Transverse colon (tissue), 4 donors: ENCODE data around the gene ZER1. TPM values are rescaled to one million over a fixed set of nuclear protein-coding genes. Genes with fewer than 3 reads are reported as not detected.

Experiments used
- DNase-seq: peaks from one replicate; pipeline ENCODE4 v3.0.0-alpha.2; 2019
- H3K27ac ChIP-seq, 4 donors: fragments of 200-600 bp; sonication (generic); 2 replicates each; pipeline ENCODE4 v1.5.1; 2016 to 2018; ENCODE audit warnings: inconsistent platforms in 4 of 4
- H3K27me3 ChIP-seq: fragments of 200-600 bp; sonication (generic); 2 replicates; pipeline ENCODE4 v1.5.1; 2017; ENCODE audit warnings: inconsistent platforms
- H3K36me3 ChIP-seq, 4 donors: fragments of 200-600 bp; sonication (generic); 2 replicates each; pipeline ENCODE4 v1.5.1; 2017 to 2019; ENCODE audit warnings: inconsistent platforms in 4 of 4
- H3K4me1 ChIP-seq, 4 donors: fragments of 200-600 bp; sonication (generic); 2 replicates each; pipeline ENCODE4 v1.5.1; 2017 to 2020; ENCODE audit warnings: inconsistent platforms in 4 of 4
- H3K4me3 ChIP-seq, 4 donors: fragments of 200-600 bp; sonication (generic); 1 replicate in 1 of 4; 2 replicates in 3 of 4; pipeline versions ENCODE4 v1.5.1 to v1.6.1; 2017 to 2019; ENCODE audit warnings: inconsistent platforms in 4 of 4
- H3K9me3 ChIP-seq, 2 donors: fragments of 200-600 bp; sonication (generic); 2 replicates each; pipeline ENCODE4 v1.5.1; 2017 to 2019; ENCODE audit warnings: inconsistent platforms in 2 of 2
- EP300 ChIP-seq: sonication (generic); formaldehyde crosslinking; IDR thresholded peaks from one replicate; pipeline ENCODE4 v1.6.1; 2017; ENCODE audit warnings: antibody characterized with exemption, low read depth
- POLR2A ChIP-seq: fragments of 450-650 bp; IDR thresholded peaks from one replicate; pipeline ENCODE4 v1.6.1; 2016; ENCODE audit warnings: antibody characterized with exemption, mild to moderate bottlenecking, moderate library complexity
- POLR2AphosphoS5 ChIP-seq, 3 donors: sonication (generic); formaldehyde crosslinking; IDR thresholded peaks; one replicate each; pipeline ENCODE4 v1.6.1; 2016; ENCODE audit warnings: antibody characterized with exemption in 3 of 3
- WGBS, 2 donors: methylation state at CpG; one replicate each; pipeline ENCODE4 v1.1.5; 2018; ENCODE audit warnings: low coverage in 1 of 2; 5-methylcytosine and 5-hydroxymethylcytosine counted together
- in situ Hi-C, 4 donors: fragments of 200-750 bp; cut with MboI; loops; one replicate each; pipeline versions ENCODE4 v1.15.0 to v1.15.1; 2017; ENCODE audit warnings: low sequenced_read_pairs in 3 of 4, low pct_ligation_motif_present in 1 of 4, low pct_unique_long_range_greater_than_20kb in 1 of 4
- intact Hi-C: fragments of 100-400 bp; cut with DNase I; formaldehyde crosslinking; loops from one replicate; pipeline ENCODE4 v1.15.1; 2023; ENCODE audit warnings: low total_unique reads
- total RNA-seq, 4 donors: library from RNA; depleted of rRNA; stranded (reverse); fragments of >200 nt; gene quantifications; one replicate each; pipeline ENCODE4 v1.1.0, GENCODE V29; 2016
- TF ChIP-seq, protein P1 (sequence below), 5 experiments: fragments of 200-600 bp in 3 of 5; fragments of 450-650 bp in 2 of 5; sonication (generic) in 3 of 5; IDR thresholded peaks; 1 replicate in 2 of 5; 2 replicates in 3 of 5; pipeline ENCODE4 v1.5.1; 2016 to 2017; ENCODE audit warnings: antibody characterized with exemption in 5 of 5, inconsistent platforms in 3 of 5, mild to moderate bottlenecking in 2 of 5, moderate library complexity in 1 of 5

The ZER1 gene
- total RNA-seq, 4 donors from 2014 or later = 57.5 to 116 (median 73.8) TPM

DNA sequence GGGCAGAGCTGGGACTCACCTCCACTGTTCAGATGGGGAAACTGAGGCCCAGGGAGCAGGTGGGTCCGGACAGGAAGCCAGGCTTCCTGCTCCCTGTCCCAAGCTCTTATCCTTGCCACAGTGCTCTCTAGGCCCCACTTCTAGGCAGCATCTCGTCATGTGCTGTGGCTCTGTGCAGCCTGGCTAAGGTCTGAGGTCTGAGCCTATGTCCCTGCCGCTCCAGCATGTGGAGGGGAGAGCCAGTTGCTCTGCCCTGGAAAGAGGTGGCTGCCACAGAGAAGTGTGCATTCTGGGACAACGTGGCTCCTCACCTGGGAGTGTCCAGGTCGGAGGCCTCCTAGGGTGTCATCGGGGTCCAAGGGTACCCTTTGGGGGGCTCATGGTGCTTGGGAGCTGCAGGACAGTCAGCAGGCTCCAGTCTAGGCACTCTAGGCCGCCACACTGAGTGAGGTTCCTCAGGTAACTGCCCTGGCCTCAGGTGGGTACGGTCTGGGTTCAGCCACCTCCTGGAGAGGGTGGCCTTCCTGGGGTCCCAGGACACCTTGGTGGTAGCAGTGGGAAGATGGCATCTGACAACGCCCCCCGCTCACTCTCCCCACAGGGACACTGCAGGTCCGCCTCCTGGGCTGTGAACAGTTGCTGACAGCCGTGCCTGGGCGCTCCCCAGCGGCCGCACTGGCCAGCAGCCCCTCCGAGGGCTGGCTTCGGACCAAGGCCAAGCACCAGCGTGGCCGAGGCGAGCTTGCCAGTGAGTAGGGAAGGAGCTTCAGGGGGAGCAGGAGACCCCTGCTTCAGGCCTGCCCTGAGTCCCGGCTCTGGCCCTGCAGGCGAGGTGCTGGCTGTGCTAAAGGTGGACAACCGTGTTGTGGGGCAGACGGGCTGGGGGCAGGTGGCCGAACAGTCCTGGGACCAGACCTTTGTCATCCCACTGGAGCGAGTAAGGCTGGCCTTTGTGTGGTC, 59.0 kb downstream of the ZER1 start:
- H3K27me3 ChIP-seq = no peaks in the 10 kb centered on the region
- H3K4me1 ChIP-seq = no peaks in the 10 kb centered on the region
- no peaks in the 10 kb centered on the region for H3K36me3 ChIP-seq
- DNase-seq = no peak
- no peaks in the 10 kb centered on the region for H3K9me3 ChIP-seq
- in situ Hi-C loops = no loop called here
- no peak for TF ChIP-seq EP300
- TF ChIP-seq POLR2AphosphoS5 (IDR thresholded peaks at IDR 0.05) = no peak
- TF ChIP-seq POLR2A = no peak
- TF ChIP-seq, protein P1, sequence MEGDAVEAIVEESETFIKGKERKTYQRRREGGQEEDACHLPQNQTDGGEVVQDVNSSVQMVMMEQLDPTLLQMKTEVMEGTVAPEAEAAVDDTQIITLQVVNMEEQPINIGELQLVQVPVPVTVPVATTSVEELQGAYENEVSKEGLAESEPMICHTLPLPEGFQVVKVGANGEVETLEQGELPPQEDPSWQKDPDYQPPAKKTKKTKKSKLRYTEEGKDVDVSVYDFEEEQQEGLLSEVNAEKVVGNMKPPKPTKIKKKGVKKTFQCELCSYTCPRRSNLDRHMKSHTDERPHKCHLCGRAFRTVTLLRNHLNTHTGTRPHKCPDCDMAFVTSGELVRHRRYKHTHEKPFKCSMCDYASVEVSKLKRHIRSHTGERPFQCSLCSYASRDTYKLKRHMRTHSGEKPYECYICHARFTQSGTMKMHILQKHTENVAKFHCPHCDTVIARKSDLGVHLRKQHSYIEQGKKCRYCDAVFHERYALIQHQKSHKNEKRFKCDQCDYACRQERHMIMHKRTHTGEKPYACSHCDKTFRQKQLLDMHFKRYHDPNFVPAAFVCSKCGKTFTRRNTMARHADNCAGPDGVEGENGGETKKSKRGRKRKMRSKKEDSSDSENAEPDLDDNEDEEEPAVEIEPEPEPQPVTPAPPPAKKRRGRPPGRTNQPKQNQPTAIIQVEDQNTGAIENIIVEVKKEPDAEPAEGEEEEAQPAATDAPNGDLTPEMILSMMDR (IDR thresholded peaks at IDR 0.05) = no peak
- intact Hi-C loops = no loop called here
- H3K4me3 ChIP-seq = no peak overlapping the region
- H3K27ac ChIP-seq = no peak overlapping the region
- 92 to 100% methylated on average over 2 to 26 of the region's 26 CpGs for WGBS, 2 donors

DNA sequence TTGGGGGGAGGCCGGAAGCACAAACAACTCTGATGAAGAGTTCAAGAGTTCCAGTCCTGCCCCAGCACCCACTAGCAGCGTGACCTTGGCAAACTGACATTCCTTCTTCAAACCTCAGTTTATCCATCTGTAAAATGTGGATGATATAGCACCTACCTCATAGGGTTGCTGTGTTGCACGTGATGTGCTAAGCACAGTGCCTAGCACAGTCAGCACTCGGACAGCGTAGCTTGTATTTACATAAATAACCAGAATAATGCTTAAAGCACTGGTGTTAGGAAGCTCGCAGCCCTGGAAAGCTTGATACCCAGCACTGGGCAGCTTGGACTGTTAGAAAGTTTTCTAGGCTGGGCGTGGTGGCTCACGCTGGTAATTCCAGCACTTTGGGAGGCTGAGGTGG, 64.3 kb downstream of the ZER1 start:
- no peaks in the 10 kb centered on the region for H3K36me3 ChIP-seq
- no peak overlapping the region for H3K27ac ChIP-seq
- 93% methylated on average over 2 to 8 of the region's 8 CpGs for WGBS, 2 donors
- no peaks in the 10 kb centered on the region for H3K9me3 ChIP-seq
- DNase-seq = no peak
- TF ChIP-seq, protein P1 (IDR thresholded peaks at IDR 0.05) = no peak
- TF ChIP-seq EP300 = no peak
- no peak for TF ChIP-seq POLR2A
- no peak for TF ChIP-seq POLR2AphosphoS5 (IDR thresholded peaks at IDR 0.05)
- peaks cover 0 to 6% (median 5%) of the 10 kb centered on the region in 4 donors for H3K4me1 ChIP-seq
- intact Hi-C loops (no loop called here), in situ Hi-C loops (no loop called here)
- H3K27me3 ChIP-seq = no peaks in the 10 kb centered on the region
- H3K4me3 ChIP-seq = no peak overlapping the region

DNA sequence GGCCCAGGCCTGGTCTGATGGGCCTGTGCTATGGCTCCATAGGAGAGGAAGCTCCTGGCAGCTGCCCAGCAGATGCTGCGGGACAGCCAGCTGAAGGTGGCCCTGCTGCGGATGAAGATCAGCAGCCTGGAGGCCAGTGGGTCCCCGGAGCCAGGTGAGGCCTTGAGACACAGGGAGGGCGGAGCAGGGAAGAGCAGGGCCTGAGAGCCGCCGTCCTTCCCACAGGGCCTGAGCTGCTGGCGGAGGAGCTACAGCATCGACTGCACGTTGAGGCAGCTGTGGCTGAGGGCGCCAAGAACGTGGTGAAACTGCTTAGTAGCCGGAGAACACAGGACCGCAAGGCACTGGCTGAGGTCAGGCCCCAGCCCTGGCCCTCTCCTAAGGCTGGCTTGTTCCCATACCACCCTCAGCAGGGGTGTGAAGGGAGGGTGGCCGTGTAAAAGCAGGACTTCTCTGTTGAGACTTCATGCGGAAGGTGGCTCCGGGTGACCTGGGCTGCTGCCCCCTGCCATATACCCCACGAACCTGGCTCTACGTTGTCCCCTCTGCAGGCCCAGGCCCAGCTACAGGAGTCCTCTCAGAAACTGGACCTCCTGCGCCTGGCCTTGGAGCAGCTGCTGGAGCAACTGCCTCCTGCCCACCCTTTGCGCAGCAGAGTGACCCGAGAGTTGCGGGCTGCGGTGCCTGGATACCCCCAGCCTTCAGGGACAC, 64.9 kb downstream of the ZER1 start:
- no peak for TF ChIP-seq POLR2A
- TF ChIP-seq POLR2AphosphoS5 (IDR thresholded peaks at IDR 0.05) = no peak
- DNase-seq = no peak
- intact Hi-C loops (no loop called here), in situ Hi-C loops (no loop called here)
- Histone ChIP-seq H3K4me3 (no peak overlapping the region), H3K36me3 (no peaks in the 10 kb centered on the region), H3K27me3 (no peaks in the 10 kb centered on the region), H3K4me1 (peaks cover 0 to 10% (median 6%) of the 10 kb centered on the region in 4 donors), H3K27ac (no peak overlapping the region), H3K9me3 (no peaks in the 10 kb centered on the region)
- 88% methylated on average over 23 of the region's 23 CpGs; no CpG with 5 or more reads in 1 of the 2 donors for WGBS, 2 donors

DNA sequence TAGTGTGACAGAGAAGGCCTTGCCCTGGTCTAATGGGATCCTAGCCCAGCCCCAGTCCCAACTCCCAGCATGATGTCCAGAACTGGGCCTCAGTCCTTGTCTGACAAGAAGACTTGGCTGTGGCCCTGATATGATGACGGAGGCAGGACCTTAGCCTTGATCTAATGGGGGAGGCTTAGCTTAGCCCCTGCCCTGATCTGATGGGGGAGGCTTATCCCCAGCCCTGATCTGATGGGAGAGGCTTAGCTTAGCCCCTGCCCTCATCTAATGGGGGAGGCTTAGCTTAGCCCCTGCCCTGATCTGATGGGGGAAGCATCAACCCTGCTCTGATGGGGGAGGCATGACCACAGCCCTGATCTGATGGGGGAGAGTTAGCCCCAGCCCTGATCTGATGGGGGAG, 65.7 kb downstream of the ZER1 start:
- Histone ChIP-seq H3K9me3 (no peaks in the 10 kb centered on the region), H3K4me1 (peaks cover 0 to 10% (median 6%) of the 10 kb centered on the region in 4 donors), H3K4me3 (no peak overlapping the region), H3K36me3 (no peaks in the 10 kb centered on the region), H3K27me3 (no peaks in the 10 kb centered on the region), H3K27ac (no peak overlapping the region)
- in situ Hi-C loops (no loop called here), intact Hi-C loops (no loop called here)
- TF ChIP-seq POLR2A = no peak
- TF ChIP-seq POLR2AphosphoS5 (IDR thresholded peaks at IDR 0.05) = no peak
- TF ChIP-seq EP300 = no peak
- TF ChIP-seq, protein P1 (IDR thresholded peaks at IDR 0.05) = no peak
- 82% methylated on average over 1 of the region's 1 CpG; no CpG with 5 or more reads in 1 of the 2 donors for WGBS, 2 donors
- DNase-seq = no peak
